ENCODE data around the gene YIPF3.
"Not testable (repeated sequence)": the region's sequence is repeated elsewhere in the genome, so short reads cannot be mapped to it uniquely, and the experiment has no call there.

DNA sequence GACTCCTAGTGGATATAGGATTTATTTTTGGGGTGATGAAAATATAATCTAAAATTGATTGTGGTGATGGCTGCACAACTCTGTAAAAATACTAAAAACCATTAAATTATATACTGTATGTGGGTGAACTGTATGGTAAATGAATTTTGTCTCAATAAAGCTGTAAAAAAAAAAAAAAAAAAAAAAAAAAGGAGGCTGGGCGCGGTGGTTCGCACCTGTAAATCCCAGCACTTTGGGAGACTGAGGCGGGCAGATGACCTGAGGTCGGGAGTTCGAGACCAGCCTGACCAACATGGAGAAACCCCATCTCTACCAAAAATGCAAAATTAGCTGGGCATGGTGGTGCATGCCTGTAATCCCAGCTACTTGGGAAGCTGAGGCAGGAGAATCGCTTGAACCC, 40.9 kb upstream of the YIPF3 start:
- TF ChIP-seq, protein P1, sequence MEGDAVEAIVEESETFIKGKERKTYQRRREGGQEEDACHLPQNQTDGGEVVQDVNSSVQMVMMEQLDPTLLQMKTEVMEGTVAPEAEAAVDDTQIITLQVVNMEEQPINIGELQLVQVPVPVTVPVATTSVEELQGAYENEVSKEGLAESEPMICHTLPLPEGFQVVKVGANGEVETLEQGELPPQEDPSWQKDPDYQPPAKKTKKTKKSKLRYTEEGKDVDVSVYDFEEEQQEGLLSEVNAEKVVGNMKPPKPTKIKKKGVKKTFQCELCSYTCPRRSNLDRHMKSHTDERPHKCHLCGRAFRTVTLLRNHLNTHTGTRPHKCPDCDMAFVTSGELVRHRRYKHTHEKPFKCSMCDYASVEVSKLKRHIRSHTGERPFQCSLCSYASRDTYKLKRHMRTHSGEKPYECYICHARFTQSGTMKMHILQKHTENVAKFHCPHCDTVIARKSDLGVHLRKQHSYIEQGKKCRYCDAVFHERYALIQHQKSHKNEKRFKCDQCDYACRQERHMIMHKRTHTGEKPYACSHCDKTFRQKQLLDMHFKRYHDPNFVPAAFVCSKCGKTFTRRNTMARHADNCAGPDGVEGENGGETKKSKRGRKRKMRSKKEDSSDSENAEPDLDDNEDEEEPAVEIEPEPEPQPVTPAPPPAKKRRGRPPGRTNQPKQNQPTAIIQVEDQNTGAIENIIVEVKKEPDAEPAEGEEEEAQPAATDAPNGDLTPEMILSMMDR (conservative IDR thresholded peaks at IDR 0.05 in 1 of 2, IDR thresholded peaks at IDR 0.05 in 1 of 2; ENCODE audit: extremely low read depth in 1 of 2, insufficient read depth in 1 of 2, low read depth in 1 of 2, low read length in 2 of 2), result not testable (repeated sequence)
- TF ChIP-seq EZH2 (IDR thresholded peaks at IDR 0.05; ENCODE audit: borderline replicate concordance, low read length), result not testable (repeated sequence)
